Measurements from ENCODE around the gene SUN1. TPM values are rescaled to one million over a fixed set of nuclear protein-coding genes. Genes with fewer than 3 reads are reported as not detected.

The SUN1 gene
- total and polyA plus RNA-seq, 9 of the 15 experiments (the other 6 are each of a cell fraction or from before 2014, with no cell fraction given), result 36.8 to 132 (median 62.3) TPM

DNA sequence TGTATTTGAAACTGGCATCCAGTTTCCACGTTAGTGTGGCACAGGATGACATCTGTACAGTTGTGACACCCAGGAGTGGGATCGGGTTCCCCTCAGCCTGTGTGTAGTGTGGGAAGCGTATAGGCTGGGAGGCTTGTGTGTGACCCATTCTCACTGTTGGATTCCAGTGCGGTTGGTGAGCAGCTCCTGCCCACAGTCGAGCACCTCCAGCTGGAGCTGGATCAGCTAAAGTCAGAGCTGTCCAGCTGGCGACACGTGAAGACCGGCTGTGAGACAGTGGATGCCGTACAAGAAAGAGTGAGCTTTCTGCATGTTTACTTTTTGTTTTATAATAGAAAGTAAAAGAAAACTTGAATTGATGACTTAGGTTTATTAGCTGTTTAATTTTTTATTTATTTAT lies 25.4 kb downstream of the SUN1 start:
- ChIA-PET CTCF (ENCODE audit: low intra/inter-chr PET ratio) (no interaction called here), POLR2A (interaction anchor here (0.7 to 1.4 kb wide), 2 partner anchors 17 to 26 kb away, joined by 4 read pairs; partner anchors contain the start of gene SUN1)
- FAIRE-seq, result no peak

DNA sequence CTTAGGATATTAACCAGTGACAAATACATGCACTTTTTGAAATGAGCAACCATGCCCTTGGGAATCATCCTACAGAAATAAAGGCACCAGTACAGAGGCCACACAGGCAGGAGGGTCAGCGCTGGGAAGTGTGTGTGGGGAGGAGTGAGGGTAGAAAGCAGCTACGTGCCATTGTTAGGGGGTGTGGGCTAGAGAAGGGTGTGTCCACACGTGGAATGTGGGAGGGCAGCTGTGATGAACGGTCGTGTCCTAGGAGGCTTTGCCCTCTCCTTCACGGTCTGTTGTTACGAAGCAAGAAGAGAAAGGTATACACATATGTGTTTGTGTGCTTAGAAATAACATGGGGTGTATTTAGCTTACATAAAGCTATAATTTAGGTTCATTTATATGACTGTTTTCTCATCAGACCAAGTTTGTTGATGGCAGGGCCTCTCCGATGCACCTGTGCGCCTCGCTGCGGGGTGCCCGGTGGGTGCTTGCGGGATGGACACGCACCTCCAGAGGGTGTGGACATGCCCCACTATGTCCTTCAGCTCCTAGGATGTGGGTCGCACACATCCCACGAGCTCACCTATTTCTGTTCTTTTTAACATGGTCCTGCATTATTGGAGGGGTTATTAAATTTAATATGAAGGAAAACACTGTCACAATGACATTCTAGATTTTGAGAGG lies 27.2 kb downstream of the SUN1 start:
- Histone ChIP-seq H3K9ac (ENCODE audit: insufficient read depth in 1 of 2, low read depth in 2 of 2, low read length in 2 of 2) (peak overlapping the region in 1 of 2 experiments; percentile 62; a peak in 1 of 4 replicates), H3K27ac (ENCODE audit: extremely low read depth, low read depth, low read length) (peak overlapping the region; percentile 31; the same call in 2 of the 3 replicates), H3K79me2 (ENCODE audit: control insufficient read depth, insufficient read depth, low read length) (no peaks in the 10 kb centered on the region), H3K9me1 (ENCODE audit: control insufficient read depth, insufficient read depth, low read length) (peaks cover 4% of the 10 kb centered on the region), H3K4me1 (replicated peaks in 1 of 2; ENCODE audit: control insufficient read depth in 2 of 2, insufficient read depth in 2 of 2, low read length in 2 of 2) (peaks cover 14 to 29% of the 10 kb centered on the region in 2 experiments; a peak in 4 of 5 replicates), H3K27me3 (ENCODE audit: control insufficient read depth in 2 of 2, insufficient read depth in 2 of 2, low read length in 2 of 2) (no peaks in the 10 kb centered on the region), H2AFZ (ENCODE audit: low read depth, low read length) (no peak overlapping the region), H3K4me3 (no peak overlapping the region), H3K4me2 (ENCODE audit: insufficient read depth, low read length) (peak overlapping the region; percentile 64; the same call in 1 of the 2 replicates), H3K9me3 (replicated peaks; ENCODE audit: control insufficient read depth, insufficient read depth, low read depth, low read length) (no peaks in the 10 kb centered on the region), H3K36me3 (ENCODE audit: control insufficient read depth, insufficient read depth, low read length) (peaks cover 89% of the 10 kb centered on the region), H4K20me1 (replicated peaks; ENCODE audit: control insufficient read depth, insufficient read depth, low read length) (0 out of 2 replicates have a peak, but pooled peaks cover 5% of the 10 kb centered on the region)
- FAIRE-seq (peak; percentile 66), ATAC-seq (peak; percentile 82), DNase-seq (ENCODE audit: extremely low read depth in 1 of 4, low spot score in 3 of 4) (peak in 2 of 4 experiments; percentile 25 to 34)
- WGBS (ENCODE audit: insufficient coverage, low coverage, missing lambda C conversion rate), result 64% methylated on average over 16 of the region's 16 CpGs
- CTCF ChIA-PET (ENCODE audit: low intra/inter-chr PET ratio), result no interaction called here
- BruUV-seq (replicated peaks), result no TSS peak
- intact Hi-C loops (cut with micrococcal nuclease) (no loop called here), in situ Hi-C loops (cut with MboI) (no loop called here)
- POLR2A ChIA-PET, result interaction anchor here (0.6 to 1.7 kb wide), 4 partner anchors 13 to 35 kb away, joined by 3 to 9 read pairs (median 3); no protein-coding TSS in a partner anchor
- TF ChIP-seq, protein P1, sequence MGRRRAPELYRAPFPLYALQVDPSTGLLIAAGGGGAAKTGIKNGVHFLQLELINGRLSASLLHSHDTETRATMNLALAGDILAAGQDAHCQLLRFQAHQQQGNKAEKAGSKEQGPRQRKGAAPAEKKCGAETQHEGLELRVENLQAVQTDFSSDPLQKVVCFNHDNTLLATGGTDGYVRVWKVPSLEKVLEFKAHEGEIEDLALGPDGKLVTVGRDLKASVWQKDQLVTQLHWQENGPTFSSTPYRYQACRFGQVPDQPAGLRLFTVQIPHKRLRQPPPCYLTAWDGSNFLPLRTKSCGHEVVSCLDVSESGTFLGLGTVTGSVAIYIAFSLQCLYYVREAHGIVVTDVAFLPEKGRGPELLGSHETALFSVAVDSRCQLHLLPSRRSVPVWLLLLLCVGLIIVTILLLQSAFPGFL (CRISPR knock-in tag; IDR thresholded peaks at IDR 0.05), result no peak
- no peak for TF ChIP-seq NFIX (CRISPR knock-in tag; IDR thresholded peaks at IDR 0.05; ENCODE audit: low read depth)

More for the DNA sequence above, 25.4 kb downstream of the SUN1 start:
- no peak for TF ChIP-seq KAT8 (IDR thresholded peaks at IDR 0.05; ENCODE audit: low read depth)
- no peak for TF ChIP-seq HNRNPUL1 (IDR thresholded peaks at IDR 0.05; ENCODE audit: low read length)
- no peak for TF ChIP-seq SIN3A (IDR thresholded peaks at IDR 0.05; ENCODE audit: borderline replicate concordance in 2 of 2, control insufficient read depth in 1 of 2, low read depth in 2 of 2, low read length in 2 of 2)
- no peak for TF ChIP-seq MAFF (IDR thresholded peaks at IDR 0.05; ENCODE audit: low read length)
- TF ChIP-seq RBM14 (IDR thresholded peaks at IDR 0.05; ENCODE audit: borderline replicate concordance, insufficient read depth, low read depth, low read length), result no peak
- no peak for TF ChIP-seq ZNF57 (CRISPR knock-in tag; IDR thresholded peaks at IDR 0.05)
- no peak for TF ChIP-seq MTA3 (IDR thresholded peaks at IDR 0.05; ENCODE audit: borderline replicate concordance)
- no peak for TF ChIP-seq IRF2 (CRISPR knock-in tag; IDR thresholded peaks at IDR 0.05)
- TF ChIP-seq GTF2A2 (tag; IDR thresholded peaks at IDR 0.05), result no peak
- no peak for TF ChIP-seq CREBBP (IDR thresholded peaks at IDR 0.05; ENCODE audit: low read depth, low read length)
- 92% methylated on average over 9 of the region's 9 CpGs for WGBS (ENCODE audit: insufficient coverage, low coverage, missing lambda C conversion rate)
- intact Hi-C loops (cut with micrococcal nuclease) (no loop called here), in situ Hi-C loops (cut with MboI) (no loop called here)
- Histone ChIP-seq H3K27me3 (ENCODE audit: control insufficient read depth in 2 of 2, insufficient read depth in 2 of 2, low read length in 2 of 2) (no peaks in the 10 kb centered on the region), H3K9me3 (replicated peaks; ENCODE audit: control insufficient read depth, insufficient read depth, low read depth, low read length) (no peaks in the 10 kb centered on the region), H3K4me2 (ENCODE audit: insufficient read depth, low read length) (no peak overlapping the region), H3K9me1 (ENCODE audit: control insufficient read depth, insufficient read depth, low read length) (peaks cover 4% of the 10 kb centered on the region), H3K4me3 (no peak overlapping the region), H3K27ac (ENCODE audit: extremely low read depth, low read depth, low read length) (no peak overlapping the region), H3K4me1 (replicated peaks in 1 of 2; ENCODE audit: control insufficient read depth in 2 of 2, insufficient read depth in 2 of 2, low read length in 2 of 2) (peaks cover 14 to 29% of the 10 kb centered on the region in 2 experiments; a peak in 4 of 5 replicates), H3K36me3 (ENCODE audit: control insufficient read depth, insufficient read depth, low read length) (peaks cover 94% of the 10 kb centered on the region), H2AFZ (ENCODE audit: low read depth, low read length) (no peak overlapping the region), H3K79me2 (ENCODE audit: control insufficient read depth, insufficient read depth, low read length) (no peaks in the 10 kb centered on the region), H4K20me1 (replicated peaks; ENCODE audit: control insufficient read depth, insufficient read depth, low read length) (0 out of 2 replicates have a peak, but pooled peaks cover 5% of the 10 kb centered on the region), H3K9ac (ENCODE audit: insufficient read depth in 1 of 2, low read depth in 2 of 2, low read length in 2 of 2) (peak overlapping the region in 1 of 2 experiments; percentile 79; a peak in 2 of 4 replicates)
- DNase-seq (ENCODE audit: extremely low read depth in 1 of 4, low spot score in 3 of 4) (no peak), ATAC-seq (no peak)
- BruUV-seq (replicated peaks), result no TSS peak
